ENCODE measurements around the gene PIP. TPM values are rescaled to one million over a fixed set of nuclear protein-coding genes. Genes with fewer than 3 reads are reported as not detected.
"Not testable (repeated sequence)": the region's sequence is repeated elsewhere in the genome, so short reads cannot be mapped to it uniquely, and the experiment has no call there.

PIP gene
- total RNA-seq, 1 donor from 2014 or later, result not detected

- H3K4me3 Mint-ChIP-seq (ENCODE audit: unreplicated experiment), result no peak overlapping the region
- no peak for TF ChIP-seq CTCF (IDR thresholded peaks at IDR 0.05; ENCODE audit: unreplicated experiment)
These were observed 27.1 kb upstream of the PIP start for GRCh38 chr7:143104759-143105158.

GRCh38 chr7:143108019-143108418, 23.9 kb upstream of the PIP start:
- DNase-seq (ENCODE audit: low spot score); H3K4me3 Mint-ChIP-seq (ENCODE audit: unreplicated experiment); H3K27me3 Mint-ChIP-seq (ENCODE audit: unreplicated experiment); H3K27ac Mint-ChIP-seq (ENCODE audit: unreplicated experiment); H3K4me1 Mint-ChIP-seq (ENCODE audit: unreplicated experiment); H3K9me3 Mint-ChIP-seq (ENCODE audit: unreplicated experiment); H3K36me3 Mint-ChIP-seq (ENCODE audit: low read depth, unreplicated experiment): not testable (repeated sequence)

More at GRCh38 chr7:143104759-143105158, 27.1 kb upstream of the PIP start:
- Mint-ChIP-seq H3K4me1 (ENCODE audit: unreplicated experiment) (no peaks in the 10 kb centered on the region), H3K36me3 (ENCODE audit: low read depth, unreplicated experiment) (no peaks in the 10 kb centered on the region), H3K9me3 (ENCODE audit: unreplicated experiment) (no peaks in the 10 kb centered on the region), H3K27ac (ENCODE audit: unreplicated experiment) (no peak overlapping the region), H3K27me3 (ENCODE audit: unreplicated experiment) (no peaks in the 10 kb centered on the region)
- DNase-seq (ENCODE audit: low spot score), result no peak

DNA sequence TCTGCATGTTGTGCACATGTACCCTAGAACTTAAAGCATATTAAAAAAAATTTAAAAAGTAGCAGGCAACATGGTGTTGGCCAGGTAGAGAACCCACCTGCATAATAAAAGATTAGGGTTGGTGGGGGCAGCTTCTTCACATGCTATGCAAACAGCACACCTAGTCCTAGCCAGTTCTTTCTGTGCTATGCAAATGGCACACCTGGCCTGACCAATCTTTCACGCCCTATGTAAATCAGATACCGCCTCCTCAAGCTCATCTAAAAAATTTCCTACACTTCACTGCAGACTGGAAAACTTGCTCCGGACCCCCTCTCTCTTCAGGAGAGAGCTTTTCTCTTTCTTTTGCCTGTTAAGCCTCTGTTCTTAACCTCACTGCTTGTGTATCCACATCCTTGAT, 14.5 kb upstream of the PIP start:
- Mint-ChIP-seq H3K9me3 (ENCODE audit: unreplicated experiment) (peaks cover 15% of the 10 kb centered on the region), H3K36me3 (ENCODE audit: low read depth, unreplicated experiment) (no peaks in the 10 kb centered on the region), H3K4me3 (ENCODE audit: unreplicated experiment) (no peak overlapping the region), H3K4me1 (ENCODE audit: unreplicated experiment) (no peaks in the 10 kb centered on the region), H3K27ac (ENCODE audit: unreplicated experiment) (no peak overlapping the region), H3K27me3 (ENCODE audit: unreplicated experiment) (peaks cover 2% of the 10 kb centered on the region)
- DNase-seq (ENCODE audit: low spot score), result no peak
- no peak for TF ChIP-seq CTCF (IDR thresholded peaks at IDR 0.05; ENCODE audit: unreplicated experiment)

DNA sequence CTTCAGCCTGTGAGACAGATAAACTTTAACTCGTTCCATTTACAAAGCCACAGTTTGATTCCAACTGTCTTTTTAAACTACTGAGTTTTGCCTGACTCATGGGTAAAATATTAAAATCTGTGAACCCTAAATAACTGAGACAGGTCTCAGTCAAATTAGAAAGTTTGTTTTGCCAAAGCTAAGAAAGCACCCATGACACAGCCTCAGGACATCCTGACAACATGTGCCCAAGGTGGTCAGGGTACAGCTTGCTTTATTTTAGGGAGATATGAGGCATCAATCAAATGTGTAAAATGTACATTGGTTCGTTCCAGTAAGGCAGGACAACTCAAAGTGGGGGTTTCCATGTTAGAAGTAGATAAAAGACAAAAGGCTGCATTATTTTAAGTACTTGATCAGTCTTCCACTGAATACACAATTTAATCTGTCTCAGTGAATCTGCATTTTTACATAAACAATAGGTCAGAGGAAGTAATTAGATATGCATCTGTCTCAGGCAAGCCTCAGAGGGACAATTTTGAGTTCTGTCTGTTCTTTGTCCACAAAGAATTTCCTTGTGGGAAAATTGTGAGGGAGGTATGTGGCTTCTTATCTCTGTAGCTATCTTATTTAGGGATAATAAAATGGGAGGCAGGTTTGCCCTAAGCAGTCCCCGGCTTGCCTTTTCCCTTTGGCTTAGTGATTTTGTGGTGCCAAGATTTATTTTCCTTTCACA, 11.0 kb upstream of the PIP start:
- TF ChIP-seq CTCF (IDR thresholded peaks at IDR 0.05; ENCODE audit: unreplicated experiment), result no peak
- Mint-ChIP-seq H3K36me3 (ENCODE audit: low read depth, unreplicated experiment) (peaks cover 6% of the 10 kb centered on the region), H3K27me3 (ENCODE audit: unreplicated experiment) (no peaks in the 10 kb centered on the region), H3K27ac (ENCODE audit: unreplicated experiment) (no peak overlapping the region), H3K4me3 (ENCODE audit: unreplicated experiment) (no peak overlapping the region), H3K4me1 (ENCODE audit: unreplicated experiment) (no peaks in the 10 kb centered on the region), H3K9me3 (ENCODE audit: unreplicated experiment) (peaks cover 22% of the 10 kb centered on the region)
- DNase-seq (ENCODE audit: low spot score), result no peak

DNA sequence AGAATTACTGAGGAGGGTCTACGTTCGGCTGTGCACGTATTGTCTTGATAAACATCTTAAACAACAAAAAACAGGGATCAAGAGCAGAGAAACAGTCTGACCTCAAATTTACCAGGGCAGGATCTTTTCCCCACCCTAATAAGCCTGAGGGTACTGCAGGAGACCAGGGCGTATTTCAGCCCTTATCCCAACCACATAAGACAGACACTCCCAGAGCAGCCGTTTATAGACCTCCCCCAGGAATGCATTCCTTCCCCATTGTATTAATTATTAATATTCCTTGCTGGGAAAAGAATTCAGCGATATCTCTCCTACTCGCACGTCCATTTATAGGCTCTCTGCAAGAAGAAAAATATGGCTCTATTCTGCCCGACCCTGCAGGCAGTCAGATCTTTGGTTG, 8.6 kb upstream of the PIP start:
- H3K9me3 Mint-ChIP-seq (ENCODE audit: unreplicated experiment), result peaks cover 18% of the 10 kb centered on the region

DNA sequence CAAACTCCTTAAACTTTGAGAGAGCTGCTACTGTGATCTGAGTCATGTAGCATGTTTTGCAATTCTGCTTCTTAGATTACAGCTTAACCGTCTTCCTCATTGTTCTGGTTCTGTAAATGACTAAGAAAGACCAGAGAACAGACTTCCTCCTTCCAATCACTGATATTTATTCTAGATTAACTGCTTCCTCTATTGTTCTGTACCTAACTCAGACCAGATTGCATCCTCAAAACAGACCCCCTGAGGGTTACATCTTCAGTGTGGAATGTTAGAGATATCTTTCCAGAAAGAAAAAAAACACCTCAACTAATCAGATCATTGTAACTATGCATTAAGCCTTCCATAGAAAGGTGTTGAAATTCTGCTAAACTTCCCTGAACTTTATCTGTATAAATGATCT, 5.7 kb upstream of the PIP start:
- Mint-ChIP-seq H3K27ac (ENCODE audit: unreplicated experiment) (no peak overlapping the region), H3K4me3 (ENCODE audit: unreplicated experiment) (no peak overlapping the region), H3K4me1 (ENCODE audit: unreplicated experiment) (peaks cover 15% of the 10 kb centered on the region), H3K36me3 (ENCODE audit: low read depth, unreplicated experiment) (peaks cover 6% of the 10 kb centered on the region), H3K9me3 (ENCODE audit: unreplicated experiment) (peaks cover 18% of the 10 kb centered on the region), H3K27me3 (ENCODE audit: unreplicated experiment) (no peaks in the 10 kb centered on the region)
- no peak for TF ChIP-seq CTCF (IDR thresholded peaks at IDR 0.05; ENCODE audit: unreplicated experiment)
- DNase-seq (ENCODE audit: low spot score), result no peak

More for the DNA sequence above, 8.6 kb upstream of the PIP start:
- H3K27me3 Mint-ChIP-seq (ENCODE audit: unreplicated experiment); DNase-seq (ENCODE audit: low spot score); H3K4me3 Mint-ChIP-seq (ENCODE audit: unreplicated experiment); H3K27ac Mint-ChIP-seq (ENCODE audit: unreplicated experiment); H3K36me3 Mint-ChIP-seq (ENCODE audit: low read depth, unreplicated experiment): not testable (repeated sequence)
- H3K4me1 Mint-ChIP-seq (ENCODE audit: unreplicated experiment), result peaks cover 15% of the 10 kb centered on the region
